ENCODE measurements around the gene CAPZA3.

Gene CAPZA3

DNA sequence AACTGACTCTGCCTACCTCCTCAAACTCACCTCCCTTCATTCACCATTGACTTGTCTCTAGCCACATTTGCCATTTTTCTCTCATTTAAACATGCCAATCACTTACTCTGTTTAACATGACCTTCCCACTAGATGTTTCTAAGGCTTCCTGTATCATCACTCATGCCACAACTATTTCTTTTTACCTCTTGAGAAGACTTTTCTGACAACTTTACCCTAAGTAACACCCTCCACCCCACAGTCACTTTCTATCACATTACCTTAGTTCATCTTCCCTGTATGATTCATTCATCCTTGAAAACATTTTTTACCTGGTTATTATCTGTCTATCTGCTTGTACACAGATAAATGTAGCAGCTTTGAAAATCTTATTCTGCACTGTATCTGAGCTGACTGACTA is 19.5 kb upstream of the CAPZA3 start:
- TF ChIP-seq Cebpa-rat (IDR thresholded peaks at IDR 0.05) = no peak
- Histone ChIP-seq H3K9me3 (replicated peaks in 1 of 11) (no peaks in the 10 kb centered on the region), H3K9ac (no peak overlapping the region), H3K4me1 (no peaks in the 10 kb centered on the region), H3K27me3 (no peaks in the 10 kb centered on the region), H4K20me1 (no peaks in the 10 kb centered on the region), H3K4me2 (no peak overlapping the region), H3K36me3 (no peaks in the 10 kb centered on the region), H3K4me3 (no peak overlapping the region), H3K27ac (no peak overlapping the region)

DNA sequence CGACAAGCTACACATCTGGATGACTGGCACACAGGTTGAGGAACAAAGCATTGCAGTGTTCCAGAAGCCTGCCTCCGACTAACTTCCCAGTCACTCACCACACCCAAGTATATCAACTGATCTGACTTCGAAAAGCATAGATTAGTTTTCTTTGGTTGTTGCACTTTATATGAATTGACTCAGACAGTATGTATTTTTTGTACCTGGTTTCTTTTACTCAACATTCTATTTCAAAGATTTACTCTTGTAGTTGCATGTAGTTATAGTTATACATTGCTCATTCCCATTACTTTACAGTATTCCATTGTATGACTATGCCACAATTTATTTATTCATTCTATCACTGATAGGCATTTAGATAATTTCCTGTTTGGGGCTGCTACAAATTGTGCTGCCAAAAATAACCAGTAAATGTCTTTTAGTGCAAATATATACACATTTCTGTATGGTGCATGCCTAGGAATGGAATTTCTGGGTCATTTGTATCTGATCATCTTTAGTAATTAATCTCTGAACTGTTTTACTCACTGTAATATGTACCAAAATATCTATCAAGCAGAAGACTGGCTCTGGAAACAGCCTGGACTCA is 17.9 kb upstream of the CAPZA3 start:
- Histone ChIP-seq H3K27me3 (no peaks in the 10 kb centered on the region), H3K4me1 (no peaks in the 10 kb centered on the region), H4K20me1 (no peaks in the 10 kb centered on the region), H3K4me2 (no peak overlapping the region), H3K4me3 (no peak overlapping the region), H3K27ac (no peak overlapping the region), H3K9ac (no peak overlapping the region), H3K9me3 (replicated peaks in 1 of 11) (no peaks in the 10 kb centered on the region), H3K36me3 (no peaks in the 10 kb centered on the region)
- TF ChIP-seq Cebpa-rat (IDR thresholded peaks at IDR 0.05) = no peak

DNA sequence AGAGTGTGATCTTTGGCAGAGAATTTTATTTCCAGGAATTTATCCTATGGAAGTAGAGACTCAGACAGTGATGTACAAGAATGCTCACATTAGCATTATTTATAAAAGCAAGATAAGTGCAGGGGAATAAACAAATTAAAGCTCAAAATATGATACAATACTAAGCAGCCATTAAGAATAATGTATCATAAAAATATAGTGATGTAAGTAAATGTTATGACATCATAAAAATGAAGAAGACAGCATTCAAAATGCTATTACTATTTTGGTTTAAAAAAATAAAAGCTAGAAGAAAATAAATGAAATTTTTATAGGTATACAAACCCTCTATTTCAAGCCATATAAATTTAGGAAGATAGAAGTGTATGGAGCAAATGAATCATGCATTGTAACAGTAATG is 17.2 kb upstream of the CAPZA3 start:
- Histone ChIP-seq H3K4me1 (no peaks in the 10 kb centered on the region), H3K27me3 (no peaks in the 10 kb centered on the region), H3K27ac (no peak overlapping the region), H3K36me3 (no peaks in the 10 kb centered on the region), H3K4me2 (no peak overlapping the region), H3K4me3 (no peak overlapping the region), H3K9me3 (replicated peaks in 1 of 11) (no peaks in the 10 kb centered on the region), H3K9ac (no peak overlapping the region), H4K20me1 (no peaks in the 10 kb centered on the region)
- no peak for TF ChIP-seq Cebpa-rat (IDR thresholded peaks at IDR 0.05)

DNA sequence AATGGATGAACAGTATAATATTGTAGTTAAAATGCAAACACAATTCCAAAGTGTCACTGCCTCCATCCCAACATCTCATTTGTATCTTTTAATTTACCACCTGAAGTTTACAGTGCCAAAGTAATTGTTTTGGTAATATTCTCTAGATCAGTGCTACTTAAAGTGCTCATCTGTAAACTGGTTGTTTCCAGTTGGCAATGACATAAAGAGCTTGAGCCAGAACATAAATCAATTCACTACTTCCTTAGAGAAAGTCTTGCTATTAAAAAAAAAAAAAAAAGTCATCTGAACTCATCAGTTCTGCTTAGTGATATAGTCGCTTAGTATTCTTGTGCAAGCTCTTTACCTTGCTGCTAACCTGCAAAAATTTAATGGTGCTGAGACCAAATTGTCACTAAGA is 16.5 kb upstream of the CAPZA3 start:
- Histone ChIP-seq H3K4me1 (no peaks in the 10 kb centered on the region), H3K36me3 (no peaks in the 10 kb centered on the region), H3K27ac (no peak overlapping the region), H3K4me3 (no peak overlapping the region), H3K9ac (no peak overlapping the region), H3K9me3 (replicated peaks in 1 of 11) (no peaks in the 10 kb centered on the region), H4K20me1 (no peaks in the 10 kb centered on the region), H3K4me2 (no peak overlapping the region), H3K27me3 (no peaks in the 10 kb centered on the region)
- TF ChIP-seq Cebpa-rat (IDR thresholded peaks at IDR 0.05) = no peak

DNA sequence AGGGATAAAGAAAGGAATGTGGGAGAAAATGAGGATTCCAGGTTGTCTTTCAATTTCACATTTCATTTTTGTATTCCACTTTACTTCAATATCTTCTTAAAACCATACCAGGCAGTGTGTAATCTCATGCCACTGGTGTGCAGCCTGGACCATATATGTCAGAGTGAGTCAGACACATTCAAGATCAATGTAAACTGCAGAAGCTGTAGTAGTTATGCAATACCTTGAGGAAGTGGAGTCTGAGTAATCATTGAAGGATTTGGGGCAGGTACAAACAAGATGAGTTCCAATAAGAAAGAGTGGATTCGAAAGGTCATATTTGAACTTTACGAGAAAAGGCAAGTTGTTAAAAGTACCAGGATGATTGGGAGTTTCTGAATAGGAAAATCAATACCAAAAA is 14.2 kb upstream of the CAPZA3 start:
- Histone ChIP-seq H3K4me2 (no peak overlapping the region), H3K4me1 (no peaks in the 10 kb centered on the region), H3K27me3 (no peaks in the 10 kb centered on the region), H3K4me3 (no peak overlapping the region), H3K9ac (no peak overlapping the region), H3K9me3 (replicated peaks in 1 of 11) (no peaks in the 10 kb centered on the region), H3K27ac (no peak overlapping the region), H3K36me3 (no peaks in the 10 kb centered on the region), H4K20me1 (no peaks in the 10 kb centered on the region)
- TF ChIP-seq Cebpa-rat (IDR thresholded peaks at IDR 0.05) = no peak

DNA sequence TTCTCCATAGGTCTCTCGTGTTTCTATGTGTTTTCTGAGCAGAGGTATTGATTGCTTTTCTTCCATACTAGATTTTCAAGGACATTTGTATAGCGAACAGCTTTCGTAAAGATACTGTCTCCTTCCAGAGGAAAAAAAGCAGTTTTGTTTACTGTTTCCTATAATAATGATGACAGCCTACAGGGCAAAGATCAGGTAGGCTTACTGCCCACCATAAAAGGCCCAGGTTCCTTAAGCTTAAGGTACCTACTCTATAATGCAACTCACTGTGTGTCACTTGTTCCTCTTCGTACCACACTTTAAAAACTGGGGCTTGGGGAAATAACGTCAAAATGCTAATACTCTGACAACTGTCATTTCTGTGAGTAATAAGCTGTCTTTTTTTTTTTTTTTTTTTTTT is 6.8 kb upstream of the CAPZA3 start:
- H3K27me3 ChIP-seq = no peaks in the 10 kb centered on the region
- H3K4me1 ChIP-seq = no peaks in the 10 kb centered on the region
- H3K9ac ChIP-seq = no peak overlapping the region
- no peak for TF ChIP-seq Cebpa-rat (IDR thresholded peaks at IDR 0.05)
- H3K36me3 ChIP-seq = no peaks in the 10 kb centered on the region
- H3K27ac ChIP-seq = no peak overlapping the region
- no peaks in the 10 kb centered on the region for H4K20me1 ChIP-seq
- H3K4me2 ChIP-seq = no peak overlapping the region
- H3K4me3 ChIP-seq = no peak overlapping the region
- peaks cover 0 to 16% (median 13%) of the 10 kb centered on the region in 11 experiments; a peak in 17 of 22 replicates for H3K9me3 ChIP-seq (replicated peaks in 1 of 11)

DNA sequence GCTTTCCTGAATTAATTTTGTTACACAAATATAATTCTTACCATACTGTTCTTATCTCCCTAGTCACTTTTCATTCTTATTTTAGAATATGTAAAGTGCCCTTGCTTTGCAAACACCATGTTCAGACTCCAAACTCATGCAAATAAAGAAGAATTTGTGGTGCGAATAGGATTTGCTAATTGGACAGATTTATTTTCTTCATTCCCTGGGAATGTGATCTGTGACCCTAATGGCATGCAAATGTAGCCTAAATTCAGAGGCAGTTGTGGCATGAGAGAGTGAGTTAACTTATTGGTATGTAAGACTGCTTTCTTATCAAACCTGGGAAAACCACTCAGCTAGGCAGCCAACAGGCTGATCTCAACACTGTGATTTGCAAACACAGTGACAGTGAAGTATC is 10.0 kb downstream of the CAPZA3 start:
- Histone ChIP-seq H4K20me1 (no peaks in the 10 kb centered on the region), H3K9ac (no peak overlapping the region), H3K27ac (no peak overlapping the region), H3K36me3 (no peaks in the 10 kb centered on the region), H3K4me3 (no peak overlapping the region), H3K9me3 (replicated peaks in 1 of 11) (no peaks in the 10 kb centered on the region), H3K27me3 (no peaks in the 10 kb centered on the region), H3K4me2 (no peak overlapping the region), H3K4me1 (0 out of 20 replicates have a peak, but pooled peaks cover 0 to 4% (median 0%) of the 10 kb centered on the region in 10 experiments)
- TF ChIP-seq Cebpa-rat (IDR thresholded peaks at IDR 0.05) = no peak

DNA sequence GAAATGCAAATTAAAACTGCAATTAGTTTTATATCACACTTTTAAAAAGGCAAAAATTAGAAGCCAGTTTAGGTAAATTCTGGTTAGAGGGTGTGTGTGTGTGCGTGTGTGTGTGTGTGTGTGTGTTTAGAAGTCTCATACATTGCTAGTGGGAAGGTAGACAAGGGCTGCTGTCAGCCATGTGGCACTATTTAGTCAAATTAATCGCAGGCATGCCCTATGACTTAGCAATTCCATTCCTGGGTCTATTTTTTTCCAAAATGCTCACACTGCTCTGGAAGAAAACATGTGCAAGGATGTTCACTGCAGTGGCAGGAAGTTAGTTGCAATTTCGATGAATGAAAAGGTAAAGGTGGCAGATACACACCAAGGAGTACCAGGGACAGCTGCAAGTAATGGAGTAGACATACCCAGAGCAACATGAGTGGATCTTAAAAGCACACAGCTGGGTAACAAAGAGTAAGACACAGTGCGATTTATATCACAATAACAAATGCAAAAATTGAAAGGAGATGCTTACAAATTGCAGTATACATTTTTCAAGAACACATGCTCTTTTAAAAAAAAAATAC is 11.6 kb downstream of the CAPZA3 start:
- Histone ChIP-seq H3K4me2 (no peak overlapping the region), H3K9me3 (replicated peaks in 1 of 11) (no peaks in the 10 kb centered on the region), H3K9ac (no peak overlapping the region), H3K36me3 (no peaks in the 10 kb centered on the region), H3K27ac (no peak overlapping the region), H4K20me1 (no peaks in the 10 kb centered on the region), H3K4me3 (no peak overlapping the region), H3K27me3 (no peaks in the 10 kb centered on the region), H3K4me1 (0 out of 20 replicates have a peak, but pooled peaks cover 0 to 4% (median 0%) of the 10 kb centered on the region in 10 experiments)
- TF ChIP-seq Cebpa-rat (IDR thresholded peaks at IDR 0.05) = no peak

DNA sequence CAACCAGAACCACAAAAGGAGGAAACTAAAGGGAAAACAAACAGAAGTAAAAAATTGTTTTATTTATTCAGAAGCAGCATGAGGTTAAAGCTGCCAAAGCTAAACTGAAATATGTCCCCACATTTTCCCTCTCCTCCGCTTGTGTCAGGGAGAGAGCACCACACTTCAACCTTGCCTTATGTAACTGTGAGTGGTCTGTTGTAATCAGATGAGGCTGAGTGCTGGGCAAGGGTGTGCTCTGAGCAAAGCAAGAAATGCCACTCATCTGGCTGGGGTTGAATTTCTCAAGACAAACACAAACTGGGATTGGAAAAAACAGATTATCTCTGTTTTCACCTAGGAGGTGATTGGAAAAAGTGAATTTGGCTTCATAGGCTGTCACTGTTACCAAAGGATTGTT is 12.2 kb downstream of the CAPZA3 start:
- Histone ChIP-seq H3K4me1 (0 out of 20 replicates have a peak, but pooled peaks cover 0 to 4% (median 0%) of the 10 kb centered on the region in 10 experiments), H3K9me3 (replicated peaks in 1 of 11) (no peaks in the 10 kb centered on the region)
- TF ChIP-seq Cebpa-rat (IDR thresholded peaks at IDR 0.05) = no peak

DNA sequence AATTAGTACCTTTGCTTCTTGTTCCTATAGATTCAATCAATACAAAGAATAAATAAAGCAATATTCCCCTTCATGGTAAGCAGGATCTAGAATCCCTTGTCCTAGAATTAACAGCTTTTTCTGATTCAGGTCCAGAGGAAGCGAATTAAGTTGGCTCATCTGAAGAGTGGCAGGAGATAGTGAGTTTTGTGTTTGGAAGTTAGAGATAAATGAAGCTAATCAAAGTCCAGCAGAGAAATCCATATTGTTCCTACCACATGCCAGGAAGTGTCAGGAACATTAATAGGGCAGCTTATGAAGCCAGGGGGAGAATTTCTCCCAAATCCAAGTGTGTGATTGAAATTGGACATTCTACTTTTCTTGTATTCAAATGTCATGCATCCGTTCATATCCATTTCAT is 13.9 kb downstream of the CAPZA3 start:
- Histone ChIP-seq H3K27ac (no peak overlapping the region), H3K9me3 (replicated peaks in 1 of 11) (no peaks in the 10 kb centered on the region), H3K4me2 (no peak overlapping the region), H3K4me1 (0 out of 20 replicates have a peak, but pooled peaks cover 0 to 4% (median 0%) of the 10 kb centered on the region in 10 experiments), H3K36me3 (no peaks in the 10 kb centered on the region), H3K4me3 (no peak overlapping the region), H3K27me3 (no peaks in the 10 kb centered on the region), H3K9ac (no peak overlapping the region), H4K20me1 (no peaks in the 10 kb centered on the region)
- TF ChIP-seq Cebpa-rat (IDR thresholded peaks at IDR 0.05) = no peak

More for the DNA sequence above, 12.2 kb downstream of the CAPZA3 start:
- Histone ChIP-seq H3K27ac (no peak overlapping the region), H3K36me3 (no peaks in the 10 kb centered on the region), H3K4me3 (no peak overlapping the region), H4K20me1 (no peaks in the 10 kb centered on the region), H3K4me2 (no peak overlapping the region), H3K27me3 (no peaks in the 10 kb centered on the region), H3K9ac (no peak overlapping the region)

Data from BLaER1 treated with 17β-estradiol and CSF1 and Interleukin-3, amounts not matched to agents 10 nM and 100 nM (cell line).